ENCODE results near the gene CACNA1I. TPM values are rescaled to one million over a fixed set of nuclear protein-coding genes. Genes with fewer than 3 reads are reported as not detected.

The CACNA1I gene
- total RNA-seq, 4 donors from 2014 or later = under 0.01 to 0.39 (median 0.33) TPM; not detected in 1

GRCh38 chr22:39600491-39601179, 30.1 kb downstream of the CACNA1I start:
- DNase-seq (ENCODE audit: extremely low spot score) = no peak
- Histone ChIP-seq H3K36me3 (no peaks in the 10 kb centered on the region), H3K27me3 (peaks cover 0 to 75% (median 10%) of the 10 kb centered on the region in 4 donors), H3K27ac (replicated peaks in 1 of 4) (no peak overlapping the region), H3K4me3 (no peak overlapping the region), H3K4me1 (no peaks in the 10 kb centered on the region), H3K9me3 (peaks cover 0 to 26% (median 14%) of the 10 kb centered on the region in 4 donors)
- TF ChIP-seq POLR2A (IDR thresholded peaks at IDR 0.05; ENCODE audit: low read depth) (no peak), POLR2AphosphoS5 (IDR thresholded peaks at IDR 0.05) (no peak), EP300 (IDR thresholded peaks at IDR 0.05) (no peak), CTCF (IDR thresholded peaks at IDR 0.05) (no peak)
- 84% methylated on average over 18 of the region's 18 CpGs for WGBS
- intact Hi-C loops (cut with DNase I) = no loop called here

GRCh38 chr22:39601180-39601535, 30.6 kb downstream of the CACNA1I start:
- Histone ChIP-seq H3K4me1 (no peaks in the 10 kb centered on the region), H3K36me3 (no peaks in the 10 kb centered on the region), H3K27ac (replicated peaks in 1 of 4) (no peak overlapping the region), H3K4me3 (no peak overlapping the region), H3K27me3 (peaks cover 0 to 77% (median 10%) of the 10 kb centered on the region in 4 donors), H3K9me3 (peaks cover 0 to 26% (median 14%) of the 10 kb centered on the region in 4 donors)
- 62% methylated on average over 9 of the region's 9 CpGs for WGBS
- TF ChIP-seq POLR2A (IDR thresholded peaks at IDR 0.05; ENCODE audit: low read depth) = no peak
- no peak for TF ChIP-seq POLR2AphosphoS5 (IDR thresholded peaks at IDR 0.05)
- intact Hi-C loops (cut with DNase I) = no loop called here
- DNase-seq (ENCODE audit: extremely low spot score) = no peak

GRCh38 chr22:39603345-39603744, 32.8 kb downstream of the CACNA1I start:
- intact Hi-C loops (cut with DNase I) = no loop called here
- no peak overlapping the region for H3K4me3 ChIP-seq
- 86% methylated on average over 3 of the region's 3 CpGs for WGBS
- H3K27me3 ChIP-seq = peaks cover 0 to 73% (median 2%) of the 10 kb centered on the region in 4 donors
- H3K36me3 ChIP-seq = no peaks in the 10 kb centered on the region
- DNase-seq (ENCODE audit: extremely low spot score) = no peak
- no peaks in the 10 kb centered on the region for H3K4me1 ChIP-seq
- H3K9me3 ChIP-seq = peaks cover 0 to 26% (median 14%) of the 10 kb centered on the region in 4 donors
- H3K27ac ChIP-seq (replicated peaks in 1 of 4) = no peak overlapping the region
- TF ChIP-seq EP300 (IDR thresholded peaks at IDR 0.05) (no peak), POLR2A (IDR thresholded peaks at IDR 0.05; ENCODE audit: low read depth) (no peak), POLR2AphosphoS5 (IDR thresholded peaks at IDR 0.05) (no peak), CTCF (IDR thresholded peaks at IDR 0.05) (no peak)

- Histone ChIP-seq H3K27me3 (peaks cover 0 to 70% (median 0%) of the 10 kb centered on the region in 4 donors), H3K4me3 (no peak overlapping the region), H3K4me1 (no peaks in the 10 kb centered on the region), H3K27ac (replicated peaks in 1 of 4) (no peak overlapping the region), H3K36me3 (no peaks in the 10 kb centered on the region), H3K9me3 (peaks cover 0 to 10% (median 3%) of the 10 kb centered on the region in 4 donors)
- intact Hi-C loops (cut with DNase I) = no loop called here
- TF ChIP-seq POLR2A (IDR thresholded peaks at IDR 0.05; ENCODE audit: low read depth) (no peak), POLR2AphosphoS5 (IDR thresholded peaks at IDR 0.05) (no peak), EP300 (IDR thresholded peaks at IDR 0.05) (no peak), CTCF (IDR thresholded peaks at IDR 0.05) (no peak)
- WGBS = 63% methylated on average over 8 of the region's 8 CpGs
- no peak for DNase-seq (ENCODE audit: extremely low spot score)
These were observed 39.7 kb downstream of the CACNA1I start for GRCh38 chr22:39610246-39610645.

GRCh38 chr22:39610766-39611165, 40.2 kb downstream of the CACNA1I start:
- 57% methylated on average over 1 of the region's 7 CpGs for WGBS

More at GRCh38 chr22:39610766-39611165, 40.2 kb downstream of the CACNA1I start:
- no peak overlapping the region for H3K27ac ChIP-seq (replicated peaks in 1 of 4)
- intact Hi-C loops (cut with DNase I) = no loop called here
- H3K36me3 ChIP-seq = no peaks in the 10 kb centered on the region
- H3K9me3 ChIP-seq = peaks cover 0 to 10% (median 3%) of the 10 kb centered on the region in 4 donors
- no peak for TF ChIP-seq POLR2A (IDR thresholded peaks at IDR 0.05; ENCODE audit: low read depth)
- TF ChIP-seq CTCF (IDR thresholded peaks at IDR 0.05) = no peak
- no peak for TF ChIP-seq EP300 (IDR thresholded peaks at IDR 0.05)
- TF ChIP-seq POLR2AphosphoS5 (IDR thresholded peaks at IDR 0.05) = no peak
- no peaks in the 10 kb centered on the region for H3K4me1 ChIP-seq
- peaks cover 0 to 70% (median 0%) of the 10 kb centered on the region in 4 donors for H3K27me3 ChIP-seq
- no peak for DNase-seq (ENCODE audit: extremely low spot score)
- no peak overlapping the region for H3K4me3 ChIP-seq

Measured in esophagus muscularis mucosa (tissue), 4 donors.